ENCODE data around the gene SLC25A25. TPM values are rescaled to one million over a fixed set of nuclear protein-coding genes. Genes with fewer than 3 reads are reported as not detected.
"Not testable (repeated sequence)": the region's sequence is repeated elsewhere in the genome, so short reads cannot be mapped to it uniquely, and the experiment has no call there.

SLC25A25 gene
- total RNA-seq, 4 donors from 2014 or later: 21.9 to 42.0 (median 30.8) TPM

- 87 to 94% methylated on average over 4 of the region's 4 CpGs for WGBS, 2 donors
- intact Hi-C loops (cut with DNase I): loop anchor here (2.0 kb wide), 1 partner anchor 91 kb away; no protein-coding TSS in a partner anchor
- DNase-seq: no peak
Measured at GRCh38 chr9:128033609-128034008, 34.4 kb upstream of the SLC25A25 start.

DNA sequence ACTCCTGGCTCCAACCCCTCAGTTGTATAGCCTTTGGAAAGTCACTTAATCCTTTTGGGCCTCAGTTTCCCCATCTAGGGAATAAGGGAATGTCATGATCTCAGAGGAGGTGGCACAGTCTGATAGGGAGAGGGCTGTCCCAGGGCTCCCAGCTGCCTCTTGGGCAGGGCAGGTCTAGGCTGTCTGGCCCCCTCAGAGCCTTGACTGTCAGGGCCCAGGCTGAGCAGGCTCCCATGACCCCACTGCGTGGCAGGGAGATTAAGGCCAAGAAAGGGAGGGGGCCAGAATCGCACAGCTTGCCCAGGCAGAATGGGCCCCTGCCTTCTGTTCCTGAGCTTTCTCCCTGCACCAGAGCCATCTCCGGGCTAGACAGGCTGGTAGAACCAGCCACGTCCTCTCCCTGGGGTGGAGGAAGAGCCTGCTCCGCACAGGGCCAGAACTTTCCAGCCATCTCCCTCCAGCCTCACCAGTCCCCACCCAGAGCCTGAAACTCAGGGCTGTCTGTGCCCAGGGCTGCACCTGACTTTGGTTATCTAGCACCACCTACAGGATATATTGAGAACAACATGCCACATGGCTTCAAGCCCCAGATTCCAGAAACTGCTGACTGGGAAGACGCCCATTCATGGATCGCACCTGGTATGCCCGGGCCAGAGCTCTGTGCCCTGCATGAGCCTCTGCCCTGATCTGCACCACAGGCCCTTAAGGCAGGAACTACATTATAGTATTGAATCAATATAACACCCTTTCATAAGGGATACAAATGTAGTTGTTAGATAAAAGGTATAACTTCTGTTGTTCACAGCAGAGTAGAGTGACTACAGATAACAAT, 33.0 kb upstream of the SLC25A25 start:
- Histone ChIP-seq H3K36me3 (no peaks in the 10 kb centered on the region), H3K9me3 (no peaks in the 10 kb centered on the region), H3K27ac (peak overlapping the region in 1 of 3 donors; percentile 56), H3K27me3 (no peaks in the 10 kb centered on the region), H3K4me1 (peaks cover 0 to 3% of the 10 kb centered on the region in 2 donors), H3K4me3 (replicated peaks in 1 of 3) (no peak overlapping the region)
- intact Hi-C loops (cut with DNase I): loop anchor here (2.0 to 5.0 kb wide), 2 partner anchors 82 to 92 kb away; no protein-coding TSS in a partner anchor
- WGBS, 2 donors: 21 to 33% methylated on average over 7 to 8 of the region's 8 CpGs
- peak; percentile 74 to 80 for DNase-seq
- TF ChIP-seq POLR2A (IDR thresholded peaks at IDR 0.05) (no peak), CTCF (IDR thresholded peaks at IDR 0.05) (peak; percentile 78 to 97 (median 90))

More at GRCh38 chr9:128033609-128034008, 34.4 kb upstream of the SLC25A25 start:
- Histone ChIP-seq H3K36me3 (no peaks in the 10 kb centered on the region), H3K4me1 (peaks cover 0 to 3% of the 10 kb centered on the region in 2 donors), H3K27ac (no peak overlapping the region), H3K27me3 (no peaks in the 10 kb centered on the region), H3K9me3 (no peaks in the 10 kb centered on the region), H3K4me3 (replicated peaks in 1 of 3) (no peak overlapping the region)
- TF ChIP-seq POLR2A (IDR thresholded peaks at IDR 0.05) (no peak), CTCF (IDR thresholded peaks at IDR 0.05) (no peak)

DNA sequence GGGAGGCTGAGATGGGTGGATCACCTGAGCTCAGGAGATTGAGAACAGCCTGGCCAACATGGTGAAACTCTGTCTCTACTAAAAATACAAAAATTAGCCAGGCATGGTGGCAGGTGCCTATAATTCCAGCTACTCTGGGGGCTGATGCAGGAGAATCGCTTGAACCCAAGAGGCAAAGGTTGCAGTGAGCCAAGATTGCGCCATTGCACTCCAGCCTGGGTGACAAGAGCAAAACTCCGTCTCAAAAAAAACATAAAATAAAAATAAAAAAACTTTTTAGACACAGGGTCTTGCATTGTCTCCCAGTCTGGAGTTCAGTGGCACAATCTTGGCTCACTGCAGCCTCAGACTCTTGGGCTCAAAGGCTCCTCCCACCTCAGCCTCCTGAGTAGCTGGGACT, 31.5 kb upstream of the SLC25A25 start:
- not testable (repeated sequence) for H3K36me3 ChIP-seq; H3K9me3 ChIP-seq; H3K27me3 ChIP-seq; H3K4me3 ChIP-seq (replicated peaks in 1 of 3); H3K4me1 ChIP-seq; H3K27ac ChIP-seq
- intact Hi-C loops (cut with DNase I): loop anchor here (5.0 kb wide), 1 partner anchor 81 kb away; no protein-coding TSS in a partner anchor
- WGBS, 2 donors: 47 to 59% methylated on average over 3 of the region's 3 CpGs
- DNase-seq: peak in 1 of 2 donors; percentile 8

GRCh38 chr9:128040783-128041182, 27.2 kb upstream of the SLC25A25 start:
- WGBS, 2 donors: 61 to 62% methylated on average over 3 of the region's 3 CpGs
- H3K9me3 ChIP-seq; H3K36me3 ChIP-seq; H3K27me3 ChIP-seq; H3K27ac ChIP-seq; H3K4me3 ChIP-seq (replicated peaks in 1 of 3); DNase-seq; intact Hi-C loops (cut with DNase I): not testable (repeated sequence)
- H3K4me1 ChIP-seq: peaks cover 19 to 20% of the 10 kb centered on the region in 2 donors

- no peak for DNase-seq
- WGBS, 2 donors: 88 to 93% methylated on average over 7 of the region's 7 CpGs
- no peaks in the 10 kb centered on the region for H3K27me3 ChIP-seq
- H3K9me3 ChIP-seq: no peaks in the 10 kb centered on the region
- H3K4me1 ChIP-seq: peaks cover 19 to 20% of the 10 kb centered on the region in 2 donors
- no peaks in the 10 kb centered on the region for H3K36me3 ChIP-seq
- intact Hi-C loops (cut with DNase I): no loop called here
- H3K27ac ChIP-seq: no peak overlapping the region
- no peak for TF ChIP-seq CTCF (IDR thresholded peaks at IDR 0.05)
- no peak for TF ChIP-seq POLR2A (IDR thresholded peaks at IDR 0.05)
- H3K4me3 ChIP-seq (replicated peaks in 1 of 3): no peak overlapping the region
Measured at GRCh38 chr9:128042043-128042442, 26.0 kb upstream of the SLC25A25 start.

GRCh38 chr9:128043467-128043868, 24.6 kb upstream of the SLC25A25 start:
- no peak overlapping the region for H3K4me3 ChIP-seq (replicated peaks in 1 of 3)
- intact Hi-C loops (cut with DNase I): no loop called here
- DNase-seq: peak; percentile 95 to 96
- no peaks in the 10 kb centered on the region for H3K36me3 ChIP-seq
- H3K9me3 ChIP-seq: no peaks in the 10 kb centered on the region
- peaks cover 19 to 20% of the 10 kb centered on the region in 2 donors for H3K4me1 ChIP-seq
- H3K27me3 ChIP-seq: no peaks in the 10 kb centered on the region
- TF ChIP-seq POLR2A (IDR thresholded peaks at IDR 0.05) (peak in 1 of 2 donors; percentile 55), CTCF (IDR thresholded peaks at IDR 0.05) (no peak)
- 27 to 28% methylated on average over 6 of the region's 7 CpGs for WGBS, 2 donors
- H3K27ac ChIP-seq: peak overlapping the region; percentile 93 to 98 (median 94)

- 92 to 95% methylated on average over 6 of the region's 6 CpGs for whole genome bisulfite sequencing, 2 donors
- peaks cover 26 to 31% of the 10 kb centered on the region in 2 donors for H3K4me1 ChIP-seq
- H3K4me3 ChIP-seq (replicated peaks in 1 of 3); H3K9me3 ChIP-seq; DNase-seq; H3K27me3 ChIP-seq; H3K36me3 ChIP-seq; intact Hi-C loops (cut with DNase I): not testable (repeated sequence)
- peak overlapping the region in 1 of 3 donors; percentile 98 for H3K27ac ChIP-seq
Measured at GRCh38 chr9:128045409-128045808, 22.6 kb upstream of the SLC25A25 start.
